K562 (cell line): ENCODE measurements around the gene ENTREP1. TPM values are rescaled to one million over a fixed set of nuclear protein-coding genes. Genes with fewer than 3 reads are reported as not detected.

Experiments
- CBFA2T3 ChIP-seq: fragments of 450-650 bp; IDR thresholded peaks from 2 replicates; pipeline ENCODE4 v1.6.1; 2017
- HCFC1 ChIP-seq: IDR thresholded peaks from 2 replicates; pipeline ENCODE4 v1.6.1; 2012; ENCODE audit warnings: low read depth, low read length, improper control_type of control experiment
- HDAC2 ChIP-seq: fragments of 450-650 bp; IDR thresholded peaks from 2 replicates; pipeline ENCODE4 v1.6.1; 2016; ENCODE audit warnings: mild to moderate bottlenecking
- HIVEP1 ChIP-seq: fragments of 250-450 bp; sonication (Bioruptor Pico); IDR thresholded peaks from 2 replicates; pipeline ENCODE4 v1.4.0; 2020; ENCODE audit warnings: mild to moderate bottlenecking
- NFE2L1 ChIP-seq: fragments of 450-650 bp; IDR thresholded peaks from 2 replicates; pipeline ENCODE4 v1.6.1; 2016; ENCODE audit warnings: missing genetic modification characterization, low read depth, mild to moderate bottlenecking, missing compliant biosample characterization, moderate library complexity, borderline replicate concordance
- RFX5 ChIP-seq: IDR thresholded peaks from 2 replicates; pipeline ENCODE4 v1.6.1; 2011; ENCODE audit warnings: low read depth, mild to moderate bottlenecking, improper control_type of control experiment, low read length
- RREB1 ChIP-seq: fragments of 250-450 bp; sonication (Bioruptor Pico); IDR thresholded peaks from 2 replicates; pipeline ENCODE4 v1.4.0; 2020
- ZKSCAN8 ChIP-seq: fragments of 200-800 bp; sonication (Bioruptor generic); IDR thresholded peaks from 2 replicates; pipeline ENCODE4 v1.6.1; 2016; ENCODE audit warnings: missing genetic modification characterization, missing compliant biosample characterization
- ZNF134 ChIP-seq: fragments of 250-450 bp; sonication (Bioruptor Pico); conservative IDR thresholded peaks from 2 replicates; pipeline ENCODE4 v1.4.0; 2020
- ZNF140 ChIP-seq: fragments of 250-450 bp; sonication (Bioruptor Pico); IDR thresholded peaks from 2 replicates; pipeline ENCODE4 v1.8.0; 2021; ENCODE audit warnings: moderate library complexity, mild to moderate bottlenecking, inconsistent platforms
- ZNF175 ChIP-seq: fragments of 200-800 bp; sonication (Bioruptor generic); IDR thresholded peaks from 2 replicates; pipeline ENCODE4 v1.6.1; 2016; ENCODE audit warnings: low read depth, mild to moderate bottlenecking, missing genetic modification characterization, missing compliant biosample characterization
- ZNF197 ChIP-seq: fragments of 200-800 bp; sonication (Bioruptor generic); IDR thresholded peaks from 2 replicates; pipeline ENCODE4 v1.6.1; 2016; ENCODE audit warnings: low read depth, missing genetic modification characterization, missing compliant biosample characterization
- polyA plus RNA-seq, 8 experiments: library from polyadenylated mRNA; depleted of rRNA in 4 of 8; stranded (reverse) in 5 of 8; unstranded in 3 of 8; fragments of >200 nt; fragmentation: Nextera tagmentation in 2 of 8; fragmentation: Illumina TruSeq in 1 of 8; extraction: Ambion mirVana in 2 of 8; extraction: Trizol in 1 of 8; gene quantifications; 2 replicates each; pipeline versions ENCODE4 v1.2.1 to v1.2.3, GENCODE V29; 2011 to 2014; ENCODE audit warnings: inconsistent platforms in 1 of 8, missing spikeins in 1 of 8
- total RNA-seq, 7 experiments: library from RNA; depleted of rRNA in 6 of 7; stranded (reverse); fragments of >200 nt in 6 of 7; fragmentation: Illumina TruSeq in 2 of 7; extraction: Trizol in 2 of 7; gene quantifications; 2 replicates each; pipeline versions ENCODE4 v1.2.1 to v1.2.3, GENCODE V29; 2011 to 2021; ENCODE audit warnings: low replicate concordance in 1 of 7

The ENTREP1 gene
- total and polyA plus RNA-seq, 9 of the 15 experiments (the other 6 are each of a cell fraction or from before 2014, with no cell fraction given), result not detected

DNA sequence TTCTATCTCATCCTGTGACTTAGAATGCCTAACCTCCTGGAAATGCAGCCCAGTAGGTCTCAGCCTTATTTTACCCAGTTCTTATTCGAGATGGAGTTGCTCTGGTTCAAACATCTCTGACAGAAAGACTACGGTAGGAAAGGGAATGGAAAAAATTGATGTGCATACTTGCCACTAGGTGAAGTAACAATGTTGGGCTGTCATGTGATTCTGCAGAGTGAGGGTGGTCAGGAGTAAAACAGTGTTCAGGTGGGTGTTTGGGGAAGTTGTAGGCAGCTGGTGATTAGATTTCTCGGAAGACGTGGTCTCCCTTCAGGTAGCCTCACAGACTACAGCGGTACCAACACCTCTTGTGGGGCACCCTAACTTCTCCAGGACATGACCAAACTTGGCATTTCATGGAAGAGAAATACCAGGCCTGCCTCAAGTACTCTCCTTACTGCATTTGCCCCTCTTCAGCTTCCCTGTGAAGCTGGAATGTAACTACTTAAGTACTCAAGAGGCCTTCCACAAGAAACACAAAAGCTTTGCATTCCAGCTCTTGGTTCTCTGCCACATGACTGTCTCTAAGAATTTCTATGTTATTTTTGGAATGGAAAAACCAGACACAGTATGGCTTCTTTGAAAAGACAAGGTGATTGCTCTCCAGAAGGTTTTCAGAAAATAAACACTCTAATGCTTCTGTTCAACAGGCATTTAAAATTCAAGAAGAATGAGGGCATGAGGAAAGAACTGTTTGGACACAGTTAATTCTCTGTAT, 17.4 kb upstream of the ENTREP1 start (continued):
- TF ChIP-seq RREB1 (CRISPR knock-in tag), result 0 out of 2 replicates have a peak, but pooled peaks have one; percentile 24
- TF ChIP-seq CBFA2T3, result no peak
- TF ChIP-seq ZNF134, result peak; percentile 54; the same call in 1 of the 2 replicates
- TF ChIP-seq ZKSCAN8, result 0 out of 2 replicates have a peak, but pooled peaks have one; percentile 30
- peak; percentile 34; the same call in 1 of the 2 replicates for TF ChIP-seq ZNF175 (CRISPR knock-in tag)
- TF ChIP-seq RFX5, result no peak
- no peak for TF ChIP-seq HDAC2
- TF ChIP-seq HIVEP1 (CRISPR knock-in tag), result 0 out of 2 replicates have a peak, but pooled peaks have one; percentile 54
- no peak for TF ChIP-seq HCFC1
- TF ChIP-seq ZNF197 (CRISPR knock-in tag), result peak; percentile 56; the same call in 1 of the 2 replicates
- no peak for TF ChIP-seq ZNF140 (CRISPR knock-in tag)
- TF ChIP-seq NFE2L1, result no peak
